ENCODE data around the gene ACADM. TPM values are rescaled to one million over a fixed set of nuclear protein-coding genes. Genes with fewer than 3 reads are reported as not detected.

The ACADM gene
- total and polyA plus RNA-seq, 2 of the 13 experiments (the other 11 are each of a cell fraction or from before 2014, with no cell fraction given) = 43.7 to 92.2 TPM

- TF ChIP-seq, protein P1, sequence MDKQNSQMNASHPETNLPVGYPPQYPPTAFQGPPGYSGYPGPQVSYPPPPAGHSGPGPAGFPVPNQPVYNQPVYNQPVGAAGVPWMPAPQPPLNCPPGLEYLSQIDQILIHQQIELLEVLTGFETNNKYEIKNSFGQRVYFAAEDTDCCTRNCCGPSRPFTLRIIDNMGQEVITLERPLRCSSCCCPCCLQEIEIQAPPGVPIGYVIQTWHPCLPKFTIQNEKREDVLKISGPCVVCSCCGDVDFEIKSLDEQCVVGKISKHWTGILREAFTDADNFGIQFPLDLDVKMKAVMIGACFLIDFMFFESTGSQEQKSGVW (CRISPR knock-in tag; IDR thresholded peaks at IDR 0.05; ENCODE audit: borderline replicate concordance) = no peak
- TF ChIP-seq RARG (CRISPR knock-in tag; IDR thresholded peaks at IDR 0.05; ENCODE audit: low read depth) (0 out of 2 replicates have a peak, but pooled peaks have one; percentile 48), EZH2 (conservative IDR thresholded peaks at IDR 0.05; ENCODE audit: low read depth, low read length) (no peak), THRA (CRISPR knock-in tag; IDR thresholded peaks at IDR 0.05; ENCODE audit: borderline replicate concordance) (peak; percentile 65; the same call in 1 of the 2 replicates), ZSCAN20 (CRISPR knock-in tag; IDR thresholded peaks at IDR 0.05; ENCODE audit: borderline replicate concordance) (no peak), ZBED4 (CRISPR knock-in tag; IDR thresholded peaks at IDR 0.05; ENCODE audit: borderline replicate concordance) (0 out of 2 replicates have a peak, but pooled peaks have one; percentile 21), ZNF407 (CRISPR knock-in tag; IDR thresholded peaks at IDR 0.05; ENCODE audit: not compliant biosample characterization) (no peak), ZSCAN30 (CRISPR knock-in tag; IDR thresholded peaks at IDR 0.05) (no peak), ZNF619 (CRISPR knock-in tag; IDR thresholded peaks at IDR 0.05) (peak; percentile 23; the same call in 1 of the 2 replicates), CREB1 (IDR thresholded peaks at IDR 0.05) (no peak), CREB1 (CRISPR knock-in tag; IDR thresholded peaks at IDR 0.05) (peak; percentile 58; the same call in 1 of the 2 replicates), AKAP8 (CRISPR knock-in tag; IDR thresholded peaks at IDR 0.05) (no peak), KLF12 (CRISPR knock-in tag; IDR thresholded peaks at IDR 0.05; ENCODE audit: borderline replicate concordance) (0 out of 2 replicates have a peak, but pooled peaks have one; percentile 21)
Observed at GRCh38 chr1:75724472-75725022, at the start of gene ACADM (continued).
